Activated T-helper 17 cell treated with anti-CD3 and anti-CD28 coated beads, Interleukin-2, amount 50 U/mL, for 72 hours (primary cell): Measurements from ENCODE around the gene TTC39C. TPM values are rescaled to one million over a fixed set of nuclear protein-coding genes. Genes with fewer than 3 reads are reported as not detected.
"Not testable (repeated sequence)": the region's sequence is repeated elsewhere in the genome, so short reads cannot be mapped to it uniquely, and the experiment has no call there.

Source experiments
- ATAC-seq: fragments of 150-1000 bp; cut with Tn5 transposase; replicated peaks from 2 replicates; pipeline ENCODE4 v1.10.0; 2021; ENCODE audit warnings: mild to moderate bottlenecking, moderate library complexity
- H3K27ac Mint-ChIP-seq: one replicate; pipeline ENCODE4 v1.8.0; 2022; ENCODE audit warnings: mixed read lengths
- H3K27me3 Mint-ChIP-seq: one replicate; pipeline ENCODE4 v1.8.0; 2022; ENCODE audit warnings: mixed read lengths
- H3K36me3 Mint-ChIP-seq: one replicate; pipeline ENCODE4 v1.8.0; 2022; ENCODE audit warnings: low read depth, mild to moderate bottlenecking, mixed read lengths
- H3K4me1 Mint-ChIP-seq: one replicate; pipeline ENCODE4 v1.8.0; 2022; ENCODE audit warnings: mixed read lengths
- H3K4me3 Mint-ChIP-seq: one replicate; pipeline ENCODE4 v1.8.0; 2022; ENCODE audit warnings: mild to moderate bottlenecking, mixed read lengths
- H3K9me3 Mint-ChIP-seq: one replicate; pipeline ENCODE4 v1.8.0; 2022; ENCODE audit warnings: mixed read lengths
- total RNA-seq, 2 donors: library from RNA; stranded (reverse); gene quantifications; one replicate each; pipeline ENCODE4 v1.2.3, GENCODE V29; 2022

Gene TTC39C
- total RNA-seq, 2 donors from 2014 or later: 59.6 to 76.7 TPM

- peak overlapping the region; percentile 86 for H3K4me3 Mint-ChIP-seq
- peaks cover 91% of the 10 kb centered on the region for H3K36me3 Mint-ChIP-seq
- H3K27me3 Mint-ChIP-seq: no peaks in the 10 kb centered on the region
- H3K27ac Mint-ChIP-seq: peak overlapping the region; percentile 88
- peaks cover 59% of the 10 kb centered on the region for H3K4me1 Mint-ChIP-seq
- no peaks in the 10 kb centered on the region for H3K9me3 Mint-ChIP-seq
- ATAC-seq: peak; percentile 69
Measured at GRCh38 chr18:24019641-24020331, 5.2 kb downstream of the TTC39C start.

GRCh38 chr18:24021505-24021904 lies 7.0 kb downstream of the TTC39C start:
- H3K36me3 Mint-ChIP-seq: peaks cover 92% of the 10 kb centered on the region
- H3K27ac Mint-ChIP-seq: peak overlapping the region; percentile 88
- no peak for ATAC-seq
- H3K27me3 Mint-ChIP-seq: no peaks in the 10 kb centered on the region
- peaks cover 62% of the 10 kb centered on the region for H3K4me1 Mint-ChIP-seq
- H3K4me3 Mint-ChIP-seq: peak overlapping the region; percentile 86
- no peaks in the 10 kb centered on the region for H3K9me3 Mint-ChIP-seq

GRCh38 chr18:24022161-24022560 lies 7.6 kb downstream of the TTC39C start:
- peak overlapping the region; percentile 86 for H3K4me3 Mint-ChIP-seq
- peaks cover 63% of the 10 kb centered on the region for H3K4me1 Mint-ChIP-seq
- no peaks in the 10 kb centered on the region for H3K27me3 Mint-ChIP-seq
- peak overlapping the region; percentile 88 for H3K27ac Mint-ChIP-seq
- H3K9me3 Mint-ChIP-seq: no peaks in the 10 kb centered on the region
- peaks cover 92% of the 10 kb centered on the region for H3K36me3 Mint-ChIP-seq
- ATAC-seq: no peak

GRCh38 chr18:24023185-24023814 lies 8.7 kb downstream of the TTC39C start:
- H3K27me3 Mint-ChIP-seq: no peaks in the 10 kb centered on the region
- peaks cover 62% of the 10 kb centered on the region for H3K4me1 Mint-ChIP-seq
- no peak for ATAC-seq
- peak overlapping the region; percentile 86 for H3K4me3 Mint-ChIP-seq
- peak overlapping the region; percentile 12 for H3K27ac Mint-ChIP-seq
- no peaks in the 10 kb centered on the region for H3K9me3 Mint-ChIP-seq
- peaks cover 88% of the 10 kb centered on the region for H3K36me3 Mint-ChIP-seq

GRCh38 chr18:24024425-24024824 lies 9.9 kb downstream of the TTC39C start:
- Mint-ChIP-seq H3K27me3 (no peaks in the 10 kb centered on the region), H3K27ac (peak overlapping the region; percentile 36), H3K36me3 (peaks cover 76% of the 10 kb centered on the region)

GRCh38 chr18:24026457-24026856 lies 11.9 kb downstream of the TTC39C start:
- Mint-ChIP-seq H3K36me3 (peaks cover 64% of the 10 kb centered on the region), H3K27ac (peak overlapping the region; percentile 40), H3K4me3 (peak overlapping the region; percentile 71), H3K4me1 (peaks cover 49% of the 10 kb centered on the region), H3K9me3 (no peaks in the 10 kb centered on the region), H3K27me3 (no peaks in the 10 kb centered on the region)
- peak; percentile 22 for ATAC-seq

More at GRCh38 chr18:24024425-24024824, 9.9 kb downstream of the TTC39C start:
- Mint-ChIP-seq H3K4me3 (peak overlapping the region; percentile 86), H3K9me3 (no peaks in the 10 kb centered on the region), H3K4me1 (peaks cover 54% of the 10 kb centered on the region)
- ATAC-seq: no peak

- H3K27me3 Mint-ChIP-seq: no peaks in the 10 kb centered on the region
- H3K27ac Mint-ChIP-seq: no peak overlapping the region
- H3K36me3 Mint-ChIP-seq: peaks cover 58% of the 10 kb centered on the region
- peaks cover 47% of the 10 kb centered on the region for H3K4me1 Mint-ChIP-seq
- H3K9me3 Mint-ChIP-seq: no peaks in the 10 kb centered on the region
- peak overlapping the region; percentile 71 for H3K4me3 Mint-ChIP-seq
- no peak for ATAC-seq
Measured at GRCh38 chr18:24027156-24027827, 12.7 kb downstream of the TTC39C start.

- Mint-ChIP-seq H3K4me3 (peak overlapping the region; percentile 55), H3K27ac (peak overlapping the region; percentile 33), H3K4me1 (peaks cover 51% of the 10 kb centered on the region), H3K36me3 (peaks cover 52% of the 10 kb centered on the region)
- H3K27me3 Mint-ChIP-seq, H3K9me3 Mint-ChIP-seq, ATAC-seq: not testable (repeated sequence)
Measured at GRCh38 chr18:24028946-24029345, 14.4 kb downstream of the TTC39C start.

- H3K36me3 Mint-ChIP-seq: peaks cover 33% of the 10 kb centered on the region
- H3K4me3 Mint-ChIP-seq: peak overlapping the region; percentile 75
- no peak for ATAC-seq
- peaks cover 60% of the 10 kb centered on the region for H3K4me1 Mint-ChIP-seq
- peak overlapping the region; percentile 14 for H3K27ac Mint-ChIP-seq
- H3K27me3 Mint-ChIP-seq: no peaks in the 10 kb centered on the region
- peaks cover 3% of the 10 kb centered on the region for H3K9me3 Mint-ChIP-seq
Measured at GRCh38 chr18:24031318-24031717, 16.8 kb downstream of the TTC39C start.

- H3K27me3 Mint-ChIP-seq: no peaks in the 10 kb centered on the region
- peaks cover 58% of the 10 kb centered on the region for H3K4me1 Mint-ChIP-seq
- H3K9me3 Mint-ChIP-seq: peaks cover 3% of the 10 kb centered on the region
- H3K4me3 Mint-ChIP-seq: peak overlapping the region; percentile 75
- H3K36me3 Mint-ChIP-seq: peaks cover 27% of the 10 kb centered on the region
- peak; percentile 30 for ATAC-seq
- peak overlapping the region; percentile 14 for H3K27ac Mint-ChIP-seq
Measured at GRCh38 chr18:24031916-24032315, 17.4 kb downstream of the TTC39C start.

- ATAC-seq: peak; percentile 92
- H3K27me3 Mint-ChIP-seq: no peaks in the 10 kb centered on the region
- peaks cover 3% of the 10 kb centered on the region for H3K9me3 Mint-ChIP-seq
- peaks cover 21% of the 10 kb centered on the region for H3K36me3 Mint-ChIP-seq
- peak overlapping the region; percentile 75 for H3K4me3 Mint-ChIP-seq
- peak overlapping the region; percentile 71 for H3K27ac Mint-ChIP-seq
- peaks cover 63% of the 10 kb centered on the region for H3K4me1 Mint-ChIP-seq
Measured at GRCh38 chr18:24033641-24034412, 19.3 kb downstream of the TTC39C start.

GRCh38 chr18:24035316-24035715 lies 20.8 kb downstream of the TTC39C start:
- peak overlapping the region; percentile 41 for H3K4me3 Mint-ChIP-seq
- ATAC-seq: no peak
- peaks cover 18% of the 10 kb centered on the region for H3K36me3 Mint-ChIP-seq
- H3K27me3 Mint-ChIP-seq: no peaks in the 10 kb centered on the region
- peaks cover 3% of the 10 kb centered on the region for H3K9me3 Mint-ChIP-seq
- peak overlapping the region; percentile 11 for H3K27ac Mint-ChIP-seq
- H3K4me1 Mint-ChIP-seq: peaks cover 65% of the 10 kb centered on the region

- peak overlapping the region; percentile 58 for H3K27ac Mint-ChIP-seq
Measured at GRCh38 chr18:24039671-24040070, 25.1 kb downstream of the TTC39C start.

GRCh38 chr18:24041691-24042090 lies 27.1 kb downstream of the TTC39C start:
- Mint-ChIP-seq H3K36me3 (peaks cover 12% of the 10 kb centered on the region), H3K4me3 (peak overlapping the region; percentile 69), H3K27me3 (no peaks in the 10 kb centered on the region), H3K9me3 (no peaks in the 10 kb centered on the region), H3K4me1 (peaks cover 64% of the 10 kb centered on the region), H3K27ac (peak overlapping the region; percentile 58)
- no peak for ATAC-seq

More at GRCh38 chr18:24039671-24040070, 25.1 kb downstream of the TTC39C start:
- Mint-ChIP-seq H3K36me3 (peaks cover 11% of the 10 kb centered on the region), H3K4me1 (peaks cover 74% of the 10 kb centered on the region), H3K9me3 (no peaks in the 10 kb centered on the region), H3K27me3 (no peaks in the 10 kb centered on the region), H3K4me3 (peak overlapping the region; percentile 69)
- ATAC-seq: peak; percentile 48
